ENCODE data around the gene AFF4.
A peak's percentile ranks its signal among the peaks of the same experiment; 100 is the strongest.

Gene AFF4

DNA sequence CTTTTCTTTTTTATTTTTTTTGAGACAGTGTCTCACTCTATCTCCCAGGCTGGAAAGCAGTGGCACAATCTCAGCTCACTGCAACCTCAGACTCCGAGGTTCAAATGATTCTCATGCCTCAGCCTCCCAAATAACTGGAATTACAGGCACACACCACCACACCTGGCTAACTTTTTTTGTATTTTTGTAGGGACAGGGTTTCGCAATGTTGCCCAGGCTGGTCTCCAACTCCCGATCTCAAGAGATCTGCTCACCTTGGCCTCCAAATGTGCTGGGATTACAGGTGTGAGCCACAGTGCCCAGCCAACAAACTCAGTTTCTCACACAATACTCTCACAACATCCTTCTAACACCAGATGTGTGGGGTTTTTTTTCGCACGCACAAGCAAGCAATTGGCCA is 22.1 kb downstream of the AFF4 start:
- H3K36me3 Mint-ChIP-seq, result peaks cover 2 to 14% of the 10 kb centered on the region in 2 donors
- no peak overlapping the region for H3K27ac Mint-ChIP-seq
- no peak overlapping the region for H3K4me3 Mint-ChIP-seq
- no peak for DNase-seq
- H3K27me3 Mint-ChIP-seq, result no peaks in the 10 kb centered on the region
- no peaks in the 10 kb centered on the region for H3K9me3 Mint-ChIP-seq
- ATAC-seq (replicated peaks), result no peak
- peaks cover 6 to 15% of the 10 kb centered on the region in 2 donors for H3K4me1 Mint-ChIP-seq

DNA sequence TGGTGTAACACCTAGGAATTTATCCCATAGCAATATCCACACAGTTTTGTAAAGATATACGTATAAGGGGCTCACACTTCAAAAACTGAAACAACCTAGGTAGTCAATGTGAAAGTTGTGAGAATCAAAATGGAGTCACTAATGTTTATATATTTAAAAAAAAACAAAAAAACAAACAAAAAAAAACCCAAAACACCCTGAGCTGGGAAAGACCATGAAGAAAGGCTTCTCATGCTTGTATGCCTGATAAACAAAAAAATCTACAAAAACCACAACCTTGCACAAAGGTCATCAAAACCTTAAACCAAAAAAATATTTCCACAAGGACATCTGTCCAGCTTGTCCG is 35.4 kb downstream of the AFF4 start:
- H3K36me3 Mint-ChIP-seq, result peaks cover 46 to 54% of the 10 kb centered on the region in 2 donors
- no peak for DNase-seq
- H3K4me3 Mint-ChIP-seq, result no peak overlapping the region
- H3K27ac Mint-ChIP-seq, result no peak overlapping the region
- H3K27me3 Mint-ChIP-seq, result no peaks in the 10 kb centered on the region
- no peaks in the 10 kb centered on the region for H3K9me3 Mint-ChIP-seq
- ATAC-seq (replicated peaks), result no peak
- peaks cover 8 to 9% of the 10 kb centered on the region in 2 donors for H3K4me1 Mint-ChIP-seq

DNA sequence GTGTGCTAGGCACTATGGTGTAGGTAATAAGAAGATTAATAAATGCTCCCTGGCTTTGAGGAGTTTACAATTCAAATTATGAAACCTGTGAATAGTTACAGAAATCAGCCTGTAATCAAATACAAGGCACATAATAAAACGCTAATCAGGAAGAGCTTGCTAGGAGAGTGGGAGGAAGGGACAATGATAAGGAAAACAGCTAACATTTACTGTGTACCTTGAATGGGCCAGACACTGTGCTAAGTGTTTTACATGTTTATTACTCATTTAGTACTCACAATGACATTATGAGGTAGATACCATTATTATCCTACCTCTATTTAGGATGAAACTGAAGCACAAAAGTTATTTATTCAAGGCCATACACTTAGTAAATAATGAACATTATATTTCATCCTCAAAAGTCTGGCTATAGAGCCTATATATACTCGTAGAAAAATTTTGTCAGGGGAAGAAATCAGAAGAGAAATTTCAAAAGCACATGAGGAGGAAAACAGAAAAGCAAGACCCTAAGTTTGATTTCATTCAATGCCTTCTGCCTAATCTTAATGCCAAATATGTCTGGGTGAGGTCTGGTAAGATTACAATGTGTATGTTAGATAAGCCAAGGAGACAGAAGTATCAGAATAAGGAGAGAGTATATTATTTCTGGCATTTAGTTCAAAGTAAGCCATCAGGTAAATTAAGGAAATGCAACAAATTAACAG is 35.9 kb downstream of the AFF4 start:
- no peak for ATAC-seq (replicated peaks)
- Mint-ChIP-seq H3K27me3 (no peaks in the 10 kb centered on the region), H3K36me3 (peaks cover 44 to 51% of the 10 kb centered on the region in 2 donors), H3K4me1 (peaks cover 8 to 9% of the 10 kb centered on the region in 2 donors), H3K27ac (no peak overlapping the region), H3K4me3 (no peak overlapping the region), H3K9me3 (no peaks in the 10 kb centered on the region)
- no peak for DNase-seq

DNA sequence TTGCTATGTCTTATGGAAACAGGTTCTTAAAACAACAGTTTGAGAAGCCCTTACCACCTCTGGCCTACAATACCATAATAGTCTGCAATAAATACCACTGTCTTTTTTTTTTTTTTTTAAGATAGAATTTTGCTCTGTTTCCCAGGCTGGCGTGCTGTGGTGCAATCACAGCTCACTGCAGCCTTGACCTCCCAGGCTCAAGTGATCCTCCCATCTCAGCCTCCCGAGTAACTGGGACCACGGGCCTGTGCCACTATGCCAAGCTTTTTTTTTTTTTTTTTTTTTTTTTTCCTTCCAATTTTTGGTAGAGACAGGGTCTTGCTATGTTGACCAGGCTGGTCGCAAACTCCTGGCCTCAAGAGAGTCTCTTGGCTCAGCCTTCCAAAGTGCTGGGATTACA is 37.0 kb downstream of the AFF4 start:
- DNase-seq (no peak), ATAC-seq (replicated peaks) (no peak)
- peaks cover 52 to 54% of the 10 kb centered on the region in 2 donors for H3K36me3 Mint-ChIP-seq
- H3K27ac Mint-ChIP-seq, result no peak overlapping the region
- peaks cover 8 to 9% of the 10 kb centered on the region in 2 donors for H3K4me1 Mint-ChIP-seq
- no peaks in the 10 kb centered on the region for H3K27me3 Mint-ChIP-seq
- H3K4me3 Mint-ChIP-seq, result no peak overlapping the region
- no peaks in the 10 kb centered on the region for H3K9me3 Mint-ChIP-seq

DNA sequence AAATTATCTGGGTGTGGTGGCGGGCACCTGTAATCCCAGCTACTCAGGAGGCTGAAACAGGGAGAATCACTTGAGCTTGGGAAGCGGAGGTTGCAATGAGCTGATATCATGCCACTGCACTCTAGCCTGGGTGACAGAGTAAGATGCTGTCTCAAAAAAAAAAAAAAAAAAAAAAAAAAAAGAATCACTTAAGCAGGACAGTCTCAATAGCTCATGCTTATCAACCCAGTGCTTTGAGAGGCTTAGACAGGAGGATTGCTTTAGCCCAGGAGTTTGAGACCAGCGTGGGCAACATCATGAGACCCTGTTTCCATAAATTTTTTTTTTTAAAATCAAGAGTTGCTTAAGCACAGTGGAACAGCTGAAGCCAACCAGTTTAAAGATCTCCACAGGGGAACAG is 47.3 kb downstream of the AFF4 start:
- H3K27me3 Mint-ChIP-seq, result no peaks in the 10 kb centered on the region
- H3K27ac Mint-ChIP-seq, result peak overlapping the region; percentile 47
- peaks cover 18 to 39% of the 10 kb centered on the region in 2 donors for H3K36me3 Mint-ChIP-seq
- H3K9me3 Mint-ChIP-seq, result no peaks in the 10 kb centered on the region
- H3K4me3 Mint-ChIP-seq, result no peak overlapping the region
- peak in 1 of 2 donors; percentile 34 for ATAC-seq (replicated peaks)
- peaks cover 8 to 15% of the 10 kb centered on the region in 2 donors for H3K4me1 Mint-ChIP-seq
- no peak for DNase-seq

DNA sequence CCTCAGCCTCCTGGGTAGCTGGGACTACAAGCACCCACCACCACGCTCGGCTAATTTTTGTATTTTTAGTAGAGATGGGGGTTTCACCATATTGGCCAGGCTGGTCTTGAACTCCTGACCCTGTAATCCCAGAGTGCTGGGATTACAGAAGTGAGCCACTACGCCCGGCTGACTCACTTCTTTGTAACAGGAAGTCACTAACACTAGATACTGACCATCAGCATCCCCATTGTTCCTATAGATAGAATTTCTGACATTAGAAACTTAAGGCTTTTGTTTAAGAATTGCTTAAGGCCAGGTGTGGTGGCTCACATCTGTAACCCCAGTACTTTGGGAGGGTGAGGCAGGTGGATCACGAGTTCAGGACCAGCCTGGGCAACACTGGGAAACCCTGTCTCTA is 47.8 kb downstream of the AFF4 start:
- Mint-ChIP-seq H3K27ac (peak overlapping the region; percentile 47), H3K27me3 (no peaks in the 10 kb centered on the region)

DNA sequence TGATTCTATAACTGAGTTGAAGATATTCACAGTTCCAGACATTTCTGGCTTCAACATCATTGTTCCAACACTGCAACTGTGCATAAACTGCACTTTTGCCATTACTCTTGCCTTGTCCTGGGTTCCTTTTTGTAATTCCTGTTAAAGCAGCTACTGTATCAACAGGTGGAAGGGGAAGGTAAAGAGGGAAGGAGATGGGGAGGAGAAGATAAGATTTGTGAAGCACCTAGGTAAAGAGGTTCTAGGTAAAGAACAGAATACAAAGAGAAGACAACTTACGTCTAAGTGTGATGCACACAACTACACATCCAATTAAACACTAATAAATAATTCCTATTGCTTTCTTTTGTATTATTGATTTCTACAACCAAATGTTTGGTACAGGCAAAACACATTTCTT is 53.7 kb downstream of the AFF4 start:
- no peak overlapping the region for H3K4me3 Mint-ChIP-seq
- peaks cover 26 to 46% of the 10 kb centered on the region in 2 donors for H3K36me3 Mint-ChIP-seq
- H3K4me1 Mint-ChIP-seq, result peaks cover 12 to 28% of the 10 kb centered on the region in 2 donors
- ATAC-seq (replicated peaks) (no peak), DNase-seq (no peak)
- no peak overlapping the region for H3K27ac Mint-ChIP-seq
- H3K27me3 Mint-ChIP-seq, result no peaks in the 10 kb centered on the region
- H3K9me3 Mint-ChIP-seq, result no peaks in the 10 kb centered on the region

More for the DNA sequence above, 47.8 kb downstream of the AFF4 start:
- H3K9me3 Mint-ChIP-seq, result no peaks in the 10 kb centered on the region
- peaks cover 8 to 15% of the 10 kb centered on the region in 2 donors for H3K4me1 Mint-ChIP-seq
- DNase-seq, result no peak
- H3K4me3 Mint-ChIP-seq, result no peak overlapping the region
- H3K36me3 Mint-ChIP-seq, result peaks cover 20 to 40% of the 10 kb centered on the region in 2 donors
- ATAC-seq (replicated peaks), result peak; percentile 60 to 74

DNA sequence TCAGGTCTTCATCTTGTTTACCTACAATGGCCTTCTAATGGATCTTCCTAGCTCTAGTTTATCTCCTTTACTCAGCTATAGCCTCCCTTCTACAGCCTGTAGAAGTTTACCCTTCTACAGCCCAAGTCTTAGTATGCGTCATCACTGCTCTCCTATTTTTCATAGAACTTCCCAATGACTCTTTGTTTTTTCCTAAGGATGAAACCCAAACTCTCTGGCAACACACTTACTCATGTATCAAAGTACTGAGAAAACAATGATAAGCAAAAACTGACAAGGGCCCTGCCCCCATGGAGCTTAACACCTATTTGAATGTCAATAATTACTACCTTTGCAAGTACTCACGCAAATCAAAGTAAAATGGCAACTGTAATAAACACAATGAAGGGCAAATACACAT is 56.3 kb downstream of the AFF4 start:
- Mint-ChIP-seq H3K27me3 (no peaks in the 10 kb centered on the region), H3K9me3 (no peaks in the 10 kb centered on the region), H3K36me3 (peaks cover 28 to 44% of the 10 kb centered on the region in 2 donors), H3K4me1 (peaks cover 17 to 40% of the 10 kb centered on the region in 2 donors), H3K27ac (no peak overlapping the region), H3K4me3 (no peak overlapping the region)
- DNase-seq, result no peak
- no peak for ATAC-seq (replicated peaks)

DNA sequence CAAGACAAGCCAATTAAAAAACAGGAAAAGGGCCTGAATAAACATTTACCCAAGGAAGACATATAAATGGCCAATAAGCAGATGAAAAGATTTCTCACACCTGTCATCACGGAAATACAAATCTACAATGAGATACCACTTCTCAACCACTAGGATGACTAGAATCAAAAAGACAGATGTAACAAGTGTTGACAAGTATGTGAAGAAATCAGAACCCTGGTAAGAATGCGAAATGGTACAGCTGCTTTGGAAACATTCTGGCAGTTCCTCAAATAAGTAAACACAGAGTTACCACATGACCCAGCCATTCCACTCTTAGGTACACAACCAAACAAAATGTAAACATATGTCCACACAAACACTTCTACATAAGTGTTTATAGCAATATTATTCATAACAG is 57.5 kb downstream of the AFF4 start:
- no peaks in the 10 kb centered on the region for H3K9me3 Mint-ChIP-seq
- no peaks in the 10 kb centered on the region for H3K27me3 Mint-ChIP-seq
- DNase-seq (no peak), ATAC-seq (replicated peaks) (peak; percentile 25 to 45)
- peaks cover 22 to 36% of the 10 kb centered on the region in 2 donors for H3K36me3 Mint-ChIP-seq
- H3K4me1 Mint-ChIP-seq, result peaks cover 17 to 35% of the 10 kb centered on the region in 2 donors
- no peak overlapping the region for H3K4me3 Mint-ChIP-seq
- no peak overlapping the region for H3K27ac Mint-ChIP-seq

DNA sequence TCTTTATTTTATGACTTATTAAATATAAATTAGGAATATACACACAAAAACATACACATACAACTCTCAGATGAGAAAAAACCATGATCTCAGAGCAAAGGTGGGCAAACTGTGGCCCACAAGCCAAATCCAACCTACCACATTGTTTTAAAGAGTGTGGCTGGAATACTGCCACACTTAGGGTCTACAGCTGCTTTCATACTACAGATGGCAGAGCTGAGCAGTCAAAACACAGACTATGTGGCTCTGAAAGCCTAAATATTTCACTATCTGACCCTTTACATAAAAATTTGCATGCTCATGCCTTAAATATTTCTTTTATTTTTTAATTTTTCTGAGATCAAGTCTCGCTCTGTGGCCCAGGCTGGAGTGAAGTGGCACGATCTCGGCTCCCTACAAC is 61.7 kb downstream of the AFF4 start:
- peaks cover 11 to 20% of the 10 kb centered on the region in 2 donors for H3K4me1 Mint-ChIP-seq
- H3K4me3 Mint-ChIP-seq, result no peak overlapping the region
- H3K27ac Mint-ChIP-seq, result no peak overlapping the region
- H3K36me3 Mint-ChIP-seq, result peaks cover 16 to 33% of the 10 kb centered on the region in 2 donors
- H3K27me3 Mint-ChIP-seq, result no peaks in the 10 kb centered on the region
- ATAC-seq (replicated peaks), result no peak
- DNase-seq, result no peak
- H3K9me3 Mint-ChIP-seq, result no peaks in the 10 kb centered on the region

DNA sequence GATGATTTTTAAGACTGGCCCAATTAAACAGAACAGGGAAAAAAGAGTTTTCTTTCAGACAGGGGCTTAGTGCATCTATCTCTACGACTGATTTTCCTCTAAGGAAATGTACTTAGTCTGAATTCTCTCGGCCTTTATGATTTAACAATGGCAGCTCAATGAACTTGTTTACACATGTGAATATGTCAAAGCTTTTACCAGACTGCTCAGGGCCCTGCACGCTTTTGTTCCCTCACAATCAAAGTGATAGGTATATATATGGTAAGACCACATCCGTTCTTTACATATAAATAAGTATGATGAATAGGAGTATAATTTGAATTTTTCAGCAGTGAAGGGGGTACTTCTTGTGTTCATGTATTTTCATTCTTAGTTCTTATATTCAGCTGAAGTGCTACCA is 62.4 kb downstream of the AFF4 start:
- H3K27me3 Mint-ChIP-seq, result no peaks in the 10 kb centered on the region
- H3K4me1 Mint-ChIP-seq, result peaks cover 7 to 20% of the 10 kb centered on the region in 2 donors
- H3K9me3 Mint-ChIP-seq, result no peaks in the 10 kb centered on the region
- DNase-seq (no peak), ATAC-seq (replicated peaks) (no peak)
- H3K27ac Mint-ChIP-seq, result no peak overlapping the region
- H3K36me3 Mint-ChIP-seq, result peaks cover 22 to 37% of the 10 kb centered on the region in 2 donors
- H3K4me3 Mint-ChIP-seq, result no peak overlapping the region

DNA sequence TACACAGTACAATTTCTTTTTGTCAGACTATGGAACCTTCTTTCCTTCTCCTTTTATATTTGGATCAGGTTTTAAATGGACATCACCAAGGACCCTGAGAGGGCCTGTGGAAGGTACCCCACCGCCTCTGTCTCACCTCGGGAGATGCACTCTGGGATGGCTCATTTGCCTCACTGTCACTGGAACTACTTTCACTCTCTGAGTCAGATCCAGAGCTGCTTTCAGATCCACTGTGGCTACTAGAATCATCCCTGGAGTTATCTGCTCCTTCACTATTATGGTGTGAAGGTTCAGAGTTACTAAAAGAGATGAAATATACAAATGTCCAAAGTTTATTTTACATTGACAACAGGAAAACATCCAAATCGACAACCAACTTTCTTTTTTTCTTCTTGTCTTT is 65.3 kb downstream of the AFF4 start:
- Mint-ChIP-seq H3K36me3 (peaks cover 20 to 32% of the 10 kb centered on the region in 2 donors), H3K4me1 (peaks cover 1 to 2% of the 10 kb centered on the region in 2 donors), H3K27ac (no peak overlapping the region), H3K4me3 (no peak overlapping the region), H3K9me3 (no peaks in the 10 kb centered on the region), H3K27me3 (no peaks in the 10 kb centered on the region)
- DNase-seq (no peak), ATAC-seq (replicated peaks) (no peak)

DNA sequence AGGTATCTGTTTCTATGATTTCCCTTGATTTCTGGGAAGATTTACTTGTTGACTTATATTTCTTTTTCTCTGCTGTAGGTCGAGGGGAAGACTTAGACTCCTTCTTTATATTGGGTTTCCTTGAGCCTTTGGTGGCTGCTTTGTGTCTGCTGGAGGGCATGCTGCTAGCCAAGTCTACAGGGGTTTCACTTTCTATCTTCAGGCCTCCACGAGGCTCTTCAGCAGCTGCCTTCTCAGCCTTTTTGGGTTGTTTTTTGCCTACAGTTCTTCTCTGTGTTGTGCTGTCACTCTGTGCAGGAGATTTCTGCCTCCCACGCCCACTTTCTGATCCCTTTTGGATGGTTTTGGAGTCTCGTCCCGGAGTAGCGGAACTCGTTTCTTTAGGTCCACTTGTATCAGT is 66.7 kb downstream of the AFF4 start:
- Mint-ChIP-seq H3K4me1 (peaks cover 0 to 4% of the 10 kb centered on the region in 2 donors), H3K9me3 (no peaks in the 10 kb centered on the region), H3K27ac (peak overlapping the region; percentile 14), H3K4me3 (no peak overlapping the region), H3K36me3 (peaks cover 26 to 42% of the 10 kb centered on the region in 2 donors), H3K27me3 (no peaks in the 10 kb centered on the region)
- no peak for DNase-seq
- no peak for ATAC-seq (replicated peaks)

DNA sequence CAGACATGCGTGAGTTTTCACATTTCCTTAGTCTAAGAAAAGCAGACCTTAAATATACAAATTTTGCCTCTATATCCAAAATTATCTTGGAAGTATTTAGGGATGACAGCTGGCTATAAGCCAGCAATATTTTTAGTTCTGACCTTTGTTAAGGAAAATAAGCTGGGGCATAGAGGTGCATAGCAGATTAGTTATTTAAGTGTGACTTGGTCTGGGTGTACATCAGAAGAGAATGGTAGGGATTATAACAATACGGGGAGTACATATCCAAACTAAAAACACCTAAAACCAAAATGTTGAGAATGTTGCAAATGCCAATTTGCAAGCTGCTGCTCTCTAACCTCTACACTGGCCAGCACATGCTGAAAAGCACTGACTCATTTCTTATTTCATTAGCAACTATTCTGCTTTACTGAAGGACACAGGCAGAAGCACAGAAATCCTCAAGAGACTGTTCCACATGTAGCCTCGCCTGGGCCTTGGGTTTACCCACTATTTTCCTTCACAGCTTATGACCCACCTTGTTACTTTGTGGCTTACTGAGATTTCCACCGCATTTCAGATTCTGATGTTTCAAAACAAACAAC is 67.6 kb downstream of the AFF4 start:
- peaks cover 26 to 42% of the 10 kb centered on the region in 2 donors for H3K36me3 Mint-ChIP-seq
- H3K9me3 Mint-ChIP-seq, result no peaks in the 10 kb centered on the region
- no peak overlapping the region for H3K27ac Mint-ChIP-seq
- ATAC-seq (replicated peaks), result no peak
- peaks cover 0 to 4% of the 10 kb centered on the region in 2 donors for H3K4me1 Mint-ChIP-seq
- no peaks in the 10 kb centered on the region for H3K27me3 Mint-ChIP-seq
- DNase-seq, result no peak
- no peak overlapping the region for H3K4me3 Mint-ChIP-seq

DNA sequence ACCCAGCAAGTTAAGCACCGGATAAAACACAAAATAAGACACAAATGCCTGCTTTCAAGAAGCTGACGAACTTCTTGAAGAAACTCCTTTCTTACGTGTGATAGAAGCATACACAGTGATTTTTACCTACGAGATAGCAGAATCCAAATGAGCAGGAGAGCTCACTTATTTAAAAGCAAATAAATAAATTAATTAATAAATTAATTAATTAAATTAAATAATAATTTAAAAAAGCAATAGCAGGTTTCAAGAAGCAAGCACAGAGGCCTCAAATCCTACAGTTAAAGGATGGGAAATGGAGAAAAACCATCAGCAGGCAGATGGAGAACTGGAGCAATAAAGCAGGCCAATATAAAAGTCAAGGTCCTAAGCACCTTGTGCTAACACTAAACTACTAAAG is 72.6 kb downstream of the AFF4 start:
- peaks cover 22 to 36% of the 10 kb centered on the region in 2 donors for H3K36me3 Mint-ChIP-seq
- H3K27me3 Mint-ChIP-seq, result no peaks in the 10 kb centered on the region
- peaks cover 2 to 6% of the 10 kb centered on the region in 2 donors for H3K4me1 Mint-ChIP-seq
- no peak overlapping the region for H3K4me3 Mint-ChIP-seq
- no peak overlapping the region for H3K27ac Mint-ChIP-seq
- ATAC-seq (replicated peaks), result no peak
- DNase-seq, result no peak
- H3K9me3 Mint-ChIP-seq, result no peaks in the 10 kb centered on the region

Measured in stimulated activated naive B cell treated with anti-CD40 and anti-IgM and Interleukin-4, amounts not matched to agents 10 μg/mL and 1 μg/mL and 100 μg/mL, for 72 hours (primary cell).